HepG2 (cell line): Measurements from ENCODE around the gene ABCA8. TPM values are rescaled to one million over a fixed set of nuclear protein-coding genes. Genes with fewer than 3 reads are reported as not detected.
A peak's percentile ranks its signal among the peaks of the same experiment; 100 is the strongest.

Experiments
- ATF5 ChIP-seq: sonication (generic); formaldehyde crosslinking; IDR thresholded peaks from 2 replicates; pipeline ENCODE4 v1.4.0; 2020; ENCODE audit warnings: mild to moderate bottlenecking, low read depth, missing genetic modification reagents
- BCL6 ChIP-seq: IDR thresholded peaks from 2 replicates; pipeline ENCODE4 v1.6.1; 2016; ENCODE audit warnings: missing genetic modification reagents, missing compliant biosample characterization
- CREB3 ChIP-seq: sonication (generic); formaldehyde crosslinking; IDR thresholded peaks from 2 replicates; pipeline ENCODE4 v1.5.0; 2020; ENCODE audit warnings: missing genetic modification reagents
- ELK4 ChIP-seq: sonication (generic); formaldehyde crosslinking; IDR thresholded peaks from 2 replicates; pipeline ENCODE4 v1.9.0; 2021; ENCODE audit warnings: missing genetic modification reagents, borderline replicate concordance
- FOXK2 ChIP-seq: fragments of 450-650 bp; IDR thresholded peaks from 2 replicates; pipeline ENCODE4 v1.6.1; 2016
- FOXO1 ChIP-seq: sonication (generic); formaldehyde crosslinking; IDR thresholded peaks from 2 replicates; pipeline ENCODE4 v1.4.0; 2020; ENCODE audit warnings: missing genetic modification reagents
- FOXO4 ChIP-seq: sonication (generic); formaldehyde crosslinking; conservative IDR thresholded peaks from 2 replicates; pipeline ENCODE4 v1.8.1; 2023; ENCODE audit warnings: missing genetic modification reagents
- KAT8 ChIP-seq: IDR thresholded peaks from 2 replicates; pipeline ENCODE4 v1.6.1; 2016; ENCODE audit warnings: missing genetic modification reagents, missing compliant biosample characterization
- KDM4B ChIP-seq: sonication (generic); formaldehyde crosslinking; IDR thresholded peaks from 2 replicates; pipeline ENCODE4 v1.4.0; 2020; ENCODE audit warnings: missing genetic modification reagents
- NCOA1 ChIP-seq: sonication (generic); formaldehyde crosslinking; IDR thresholded peaks from 2 replicates; pipeline ENCODE4 v1.9.0; 2021; ENCODE audit warnings: missing genetic modification reagents
- PLRG1 ChIP-seq: fragments of 450-650 bp; conservative IDR thresholded peaks from 2 replicates; pipeline ENCODE4 v1.6.1; 2016
- POLR2G ChIP-seq: fragments of 200-400 bp; formaldehyde crosslinking; IDR thresholded peaks from 2 replicates; pipeline ENCODE4 v1.6.1; 2018; ENCODE audit warnings: mild to moderate bottlenecking, low read depth, low read length, moderate library complexity
- SETDB1 ChIP-seq: sonication (generic); formaldehyde crosslinking; IDR thresholded peaks from 2 replicates; pipeline ENCODE4 v1.5.1; 2020; ENCODE audit warnings: missing genetic modification reagents, mild to moderate bottlenecking, borderline replicate concordance
- TCF7 ChIP-seq: sonication (generic); IDR thresholded peaks from 2 replicates; pipeline ENCODE4 v1.6.1; 2016; ENCODE audit warnings: antibody characterized with exemption, low read depth
- ZBTB26 ChIP-seq: IDR thresholded peaks from 2 replicates; pipeline ENCODE4 v1.6.1; 2016; ENCODE audit warnings: missing compliant biosample characterization, missing genetic modification reagents, borderline replicate concordance
- ZHX1 ChIP-seq: sonication (generic); formaldehyde crosslinking; IDR thresholded peaks from 2 replicates; pipeline ENCODE4 v1.8.1; 2022; ENCODE audit warnings: low read depth, mild to moderate bottlenecking, missing genetic modification reagents
- ZNF124 ChIP-seq: sonication (generic); formaldehyde crosslinking; IDR thresholded peaks from 2 replicates; pipeline ENCODE4 v1.4.0; 2020; ENCODE audit warnings: missing genetic modification reagents
- ZNF180 ChIP-seq: sonication (generic); formaldehyde crosslinking; IDR thresholded peaks from 2 replicates; pipeline ENCODE4 v1.4.0; 2020; ENCODE audit warnings: low read depth, missing genetic modification reagents, borderline replicate concordance
- ZNF441 ChIP-seq: sonication (generic); formaldehyde crosslinking; IDR thresholded peaks from 2 replicates; pipeline ENCODE4 v1.7.0; 2021; ENCODE audit warnings: missing genetic modification reagents, borderline replicate concordance
- ZNF747 ChIP-seq: sonication (generic); formaldehyde crosslinking; IDR thresholded peaks from 2 replicates; pipeline ENCODE4 v1.8.1; 2023; ENCODE audit warnings: missing genetic modification reagents, mild to moderate bottlenecking, borderline replicate concordance
- ZNF83 ChIP-seq: sonication (generic); formaldehyde crosslinking; IDR thresholded peaks from 2 replicates; pipeline ENCODE4 v1.4.0; 2020; ENCODE audit warnings: missing genetic modification reagents, mild to moderate bottlenecking, borderline replicate concordance
- ZNF891 ChIP-seq: sonication (generic); formaldehyde crosslinking; IDR thresholded peaks from 2 replicates; pipeline ENCODE4 v1.5.0; 2020; ENCODE audit warnings: mild to moderate bottlenecking, missing genetic modification reagents
- polyA plus RNA-seq, 8 experiments: library from polyadenylated mRNA; depleted of rRNA in 3 of 8; stranded (reverse) in 7 of 8; unstranded in 1 of 8; fragments of >200 nt; fragmentation: Illumina TruSeq in 4 of 8; extraction: Trizol in 4 of 8; gene quantifications; 2 replicates each; pipeline versions ENCODE4 v1.2.1 to v1.2.3, GENCODE V29; 2011 to 2016; ENCODE audit warnings: low read depth in 4 of 8, missing spikeins in 1 of 8, mixed read lengths in 1 of 8; ENCODE audit not compliant: insufficient read depth in 1 of 8
- total RNA-seq, 5 experiments: library from RNA; depleted of rRNA; stranded (reverse); fragments of >200 nt; fragmentation: Illumina TruSeq; extraction: Trizol; gene quantifications; 2 replicates each; pipeline ENCODE4 v1.2.3, GENCODE V29; 2016; ENCODE audit warnings: low read depth in 1 of 5

Gene ABCA8
- total and polyA plus RNA-seq, 2 of the 13 experiments (the other 11 are each of a cell fraction or from before 2014, with no cell fraction given), result 0.05 to 0.18 TPM

GRCh38 chr17:68821860-68822696 lies 133.1 kb downstream of the ABCA8 start (continued):
- no peak for TF ChIP-seq ZNF891 (CRISPR knock-in tag)
- no peak for TF ChIP-seq ATF5
- no peak for TF ChIP-seq ZHX1 (CRISPR knock-in tag)
- peak; percentile 59; the same call in 1 of the 2 replicates for TF ChIP-seq FOXO1 (CRISPR knock-in tag)
- no peak for TF ChIP-seq ZNF180 (CRISPR knock-in tag)
- TF ChIP-seq FOXK2, result no peak
- TF ChIP-seq POLR2G, result peak; percentile 50; the same call in 1 of the 2 replicates
- TF ChIP-seq NCOA1 (CRISPR knock-in tag), result no peak
- no peak for TF ChIP-seq ZNF747
- TF ChIP-seq KAT8 (CRISPR knock-in tag), result peak; percentile 62
- TF ChIP-seq ZNF83, result no peak
- TF ChIP-seq ZNF441 (CRISPR knock-in tag), result no peak
- TF ChIP-seq ELK4, result no peak
- 0 out of 2 replicates have a peak, but pooled peaks have one; percentile 30 for TF ChIP-seq ZBTB26 (CRISPR knock-in tag)
- TF ChIP-seq ZNF124 (CRISPR knock-in tag), result no peak
- peak; percentile 95 for TF ChIP-seq TCF7
- TF ChIP-seq CREB3 (CRISPR knock-in tag), result 0 out of 2 replicates have a peak, but pooled peaks have one; percentile 55
- TF ChIP-seq KDM4B (CRISPR knock-in tag), result 0 out of 2 replicates have a peak, but pooled peaks have one; percentile 64
- no peak for TF ChIP-seq BCL6 (CRISPR knock-in tag)
- TF ChIP-seq FOXO4 (CRISPR knock-in tag), result no peak
- TF ChIP-seq SETDB1, result no peak
- no peak for TF ChIP-seq PLRG1
